ENCODE measurements around the gene ASB2.

Gene ASB2, protein sequence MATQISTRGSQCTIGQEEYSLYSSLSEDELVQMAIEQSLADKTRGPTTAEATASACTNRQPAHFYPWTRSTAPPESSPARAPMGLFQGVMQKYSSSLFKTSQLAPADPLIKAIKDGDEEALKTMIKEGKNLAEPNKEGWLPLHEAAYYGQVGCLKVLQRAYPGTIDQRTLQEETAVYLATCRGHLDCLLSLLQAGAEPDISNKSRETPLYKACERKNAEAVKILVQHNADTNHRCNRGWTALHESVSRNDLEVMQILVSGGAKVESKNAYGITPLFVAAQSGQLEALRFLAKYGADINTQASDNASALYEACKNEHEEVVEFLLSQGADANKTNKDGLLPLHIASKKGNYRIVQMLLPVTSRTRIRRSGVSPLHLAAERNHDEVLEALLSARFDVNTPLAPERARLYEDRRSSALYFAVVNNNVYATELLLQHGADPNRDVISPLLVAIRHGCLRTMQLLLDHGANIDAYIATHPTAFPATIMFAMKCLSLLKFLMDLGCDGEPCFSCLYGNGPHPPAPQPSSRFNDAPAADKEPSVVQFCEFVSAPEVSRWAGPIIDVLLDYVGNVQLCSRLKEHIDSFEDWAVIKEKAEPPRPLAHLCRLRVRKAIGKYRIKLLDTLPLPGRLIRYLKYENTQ

DNA sequence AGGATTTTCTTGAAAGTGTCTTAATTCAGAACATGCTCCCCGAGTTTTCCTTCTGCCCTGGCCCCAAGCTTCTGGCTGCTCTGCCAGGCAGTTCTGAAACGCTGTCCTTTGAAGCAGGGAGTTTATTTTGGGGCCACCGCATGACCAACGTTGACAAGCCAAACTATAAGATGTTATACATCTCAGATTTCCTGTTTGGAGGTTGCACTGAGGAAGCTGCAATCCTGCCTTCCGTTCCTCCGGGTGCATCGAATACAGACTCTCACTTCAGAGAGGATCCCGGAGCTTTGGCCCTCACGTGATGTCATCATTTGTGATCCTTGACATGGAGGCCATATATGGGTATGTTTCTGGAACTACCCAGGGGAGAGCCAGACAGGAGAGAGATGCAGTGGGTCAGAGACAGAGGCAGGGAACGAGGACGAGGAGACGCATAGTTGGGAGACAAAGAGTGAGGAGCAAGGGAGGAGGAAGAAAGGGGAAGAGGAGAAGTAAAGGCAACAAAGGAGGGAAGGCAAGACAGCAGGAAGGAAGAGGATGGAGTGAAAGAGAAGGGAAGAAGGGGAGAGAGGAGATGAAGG, at the start of gene ASB2:
Gene ASB2, minus strand, starts transcription at position 94 of the 581 bp plus-strand sequence. CDS start 12,031 bp downstream, outside the sequence.
- DNase-seq = peak; percentile 33

DNA sequence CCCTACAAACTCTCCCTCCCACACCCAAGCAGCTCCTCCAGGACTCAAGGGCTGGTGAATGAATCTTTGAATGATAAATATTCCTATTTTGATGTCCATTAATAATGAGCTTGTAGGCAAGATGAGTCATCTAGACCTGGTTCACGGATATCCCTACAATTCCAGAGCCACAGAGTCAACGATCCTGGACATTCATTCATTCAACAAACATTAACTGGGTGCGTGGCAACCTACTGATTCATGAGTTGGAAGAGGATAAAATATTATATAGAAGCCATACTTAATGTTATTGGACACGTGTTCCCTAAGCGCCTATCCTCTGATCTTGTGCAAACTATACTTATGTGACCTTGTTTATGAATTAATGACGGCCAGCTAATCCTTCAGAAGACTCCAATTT, 49.4 kb upstream of the ASB2 start:
- DNase-seq = no peak

DNA sequence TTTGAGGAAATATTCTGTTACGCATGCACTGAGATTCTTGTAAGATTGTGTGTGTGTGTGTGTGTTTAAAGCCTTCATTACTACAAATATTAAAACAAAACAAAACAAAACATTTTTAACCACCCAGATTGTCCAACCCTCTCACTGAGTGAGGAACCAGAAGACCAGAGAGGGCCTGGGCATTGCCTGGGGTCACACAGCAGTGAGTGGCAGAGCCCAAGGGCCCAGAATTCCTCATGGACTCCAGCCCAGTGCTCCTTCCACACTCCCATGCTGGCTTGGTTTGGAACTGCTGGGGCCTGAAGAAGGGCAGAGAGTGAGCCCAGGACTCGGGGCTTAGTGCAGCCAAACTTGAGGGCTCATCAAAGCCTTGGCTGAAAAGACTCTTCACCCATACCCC, 48.2 kb upstream of the ASB2 start:
- DNase-seq = no peak

DNA sequence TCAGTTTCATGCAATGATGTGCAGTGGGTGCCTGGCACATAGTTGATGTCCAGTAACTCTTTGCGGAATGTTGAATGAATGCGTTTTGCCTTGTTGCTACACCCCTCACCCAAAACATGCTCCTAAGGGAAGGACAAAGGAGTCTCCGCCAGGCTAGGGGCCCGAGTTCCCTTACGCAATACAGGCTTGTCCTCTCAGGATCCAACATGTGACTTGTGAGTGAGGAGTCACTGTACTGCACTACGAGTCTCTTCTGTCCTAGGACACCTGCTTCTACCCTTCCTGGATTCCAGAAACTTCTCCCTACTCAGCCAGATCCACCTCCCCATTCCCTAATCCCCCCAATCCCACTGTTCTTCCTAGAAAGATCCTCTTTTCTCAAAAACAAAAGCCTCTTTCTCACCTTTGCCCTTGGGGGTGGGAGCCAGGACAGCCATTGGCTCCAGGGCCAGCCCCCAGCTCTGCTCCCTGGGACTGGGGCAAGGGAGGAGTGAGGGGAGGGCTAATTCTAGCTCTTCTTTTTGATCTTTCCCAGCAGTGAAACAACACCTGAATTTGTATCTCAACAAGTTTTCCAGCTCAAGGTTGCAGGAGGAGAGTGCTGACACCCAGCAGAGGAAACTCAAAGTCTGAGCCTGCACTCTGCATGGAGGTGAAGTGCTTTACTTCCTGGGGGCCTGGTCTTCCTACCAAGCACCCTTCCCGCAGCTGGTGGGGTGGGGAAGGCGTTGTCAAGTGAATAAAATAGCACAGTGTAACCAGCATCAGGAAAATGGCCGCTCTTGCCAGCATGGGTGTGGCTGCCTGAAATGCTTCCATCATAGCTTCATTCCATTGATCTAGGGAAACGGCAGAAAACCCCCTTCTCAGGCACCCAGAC, 46.4 kb upstream of the ASB2 start:
- DNase-seq = no peak

DNA sequence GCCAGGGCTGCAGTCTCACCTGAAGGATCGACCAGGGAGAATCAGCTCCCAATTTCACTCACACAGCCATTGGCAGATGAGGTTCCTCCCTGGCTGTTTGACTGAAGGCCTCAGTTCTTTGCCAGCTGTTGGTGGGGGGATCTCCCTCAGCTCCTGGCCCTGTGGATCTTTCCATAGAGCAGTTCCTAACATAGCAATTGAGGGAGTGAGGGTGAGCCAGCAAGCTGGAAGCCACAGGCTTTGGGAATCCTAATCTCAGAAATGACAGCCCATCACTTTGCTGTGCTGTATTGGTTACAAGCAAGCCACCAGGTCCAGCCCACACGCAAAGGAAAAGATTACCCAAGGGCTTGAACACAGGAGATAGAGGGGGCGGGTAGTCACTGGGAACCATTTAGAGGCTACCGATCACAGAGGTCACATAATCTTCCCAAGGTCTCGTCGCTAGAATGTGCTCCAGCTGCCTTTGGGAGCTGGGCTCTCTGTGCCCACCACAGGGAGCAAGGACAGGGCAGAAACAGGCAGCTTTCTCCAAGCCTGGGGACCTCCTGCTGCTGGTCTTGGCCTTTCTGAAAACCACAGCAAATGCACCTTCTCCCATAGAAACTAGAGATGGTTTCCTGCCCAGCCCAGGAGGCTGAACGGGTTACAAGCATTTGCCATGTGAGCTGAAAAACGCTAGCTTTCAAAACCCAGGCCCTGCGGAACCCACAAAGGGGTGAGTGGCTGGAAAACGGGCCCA, 45.2 kb upstream of the ASB2 start:
- DNase-seq = no peak

DNA sequence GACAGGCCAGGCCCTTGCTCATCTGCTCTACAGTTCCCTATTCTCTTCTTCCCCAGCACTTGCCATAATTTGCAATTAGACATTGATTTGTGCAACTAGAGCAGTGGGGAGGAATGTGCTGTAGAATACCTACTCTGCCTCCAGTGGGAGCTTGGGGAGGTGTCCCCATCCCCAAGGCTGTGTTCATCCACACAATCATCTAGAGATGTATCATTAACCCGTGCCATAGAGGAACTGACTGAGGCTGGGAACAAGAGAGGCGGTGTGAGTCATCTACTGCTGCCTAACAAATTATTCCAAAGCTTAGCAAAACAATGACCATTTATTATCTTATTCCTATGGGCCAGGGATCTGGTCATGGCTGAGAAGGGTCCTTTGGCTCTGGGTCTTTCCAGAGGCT, 44.6 kb upstream of the ASB2 start:
- DNase-seq = peak; percentile 20

DNA sequence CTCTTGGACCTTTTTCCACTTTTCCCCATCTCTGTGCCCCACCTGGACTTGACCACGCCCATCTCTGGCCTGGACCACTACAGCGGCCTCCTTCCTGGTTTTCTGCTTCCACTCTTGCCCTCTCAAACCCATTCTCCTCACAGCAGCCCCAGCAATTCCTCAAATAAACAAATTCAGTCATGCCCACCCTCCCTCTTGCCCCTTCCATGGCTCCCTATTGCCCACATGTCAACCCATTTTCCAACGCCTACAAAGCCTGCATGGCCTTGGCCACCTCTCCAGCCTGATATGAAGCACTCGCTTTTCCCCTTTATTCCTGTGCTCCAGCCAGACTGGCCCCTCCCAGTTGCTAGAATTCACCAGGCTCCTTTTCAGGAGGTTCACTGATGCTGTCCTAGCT, 43.9 kb upstream of the ASB2 start:
- no peak for DNase-seq

DNA sequence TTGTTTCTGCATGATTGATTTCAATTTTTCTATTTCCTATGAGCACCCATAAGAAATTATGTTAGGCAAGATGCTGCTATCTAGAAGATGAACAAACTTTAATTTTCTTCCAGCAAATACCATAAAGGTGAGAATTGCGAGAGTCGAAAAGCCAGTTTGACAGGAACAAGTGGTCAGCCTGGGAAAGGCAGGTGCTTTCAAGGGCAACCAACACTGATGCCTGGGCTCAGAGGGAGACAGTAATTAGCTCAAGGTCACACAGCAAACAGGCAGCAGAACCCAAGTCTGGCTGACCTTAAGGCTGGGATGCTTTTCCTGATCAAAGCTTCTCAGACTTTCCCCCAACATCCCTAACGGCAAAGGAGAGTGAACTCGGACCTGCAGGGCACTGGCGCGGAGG, 43.0 kb upstream of the ASB2 start:
- no peak for DNase-seq

DNA sequence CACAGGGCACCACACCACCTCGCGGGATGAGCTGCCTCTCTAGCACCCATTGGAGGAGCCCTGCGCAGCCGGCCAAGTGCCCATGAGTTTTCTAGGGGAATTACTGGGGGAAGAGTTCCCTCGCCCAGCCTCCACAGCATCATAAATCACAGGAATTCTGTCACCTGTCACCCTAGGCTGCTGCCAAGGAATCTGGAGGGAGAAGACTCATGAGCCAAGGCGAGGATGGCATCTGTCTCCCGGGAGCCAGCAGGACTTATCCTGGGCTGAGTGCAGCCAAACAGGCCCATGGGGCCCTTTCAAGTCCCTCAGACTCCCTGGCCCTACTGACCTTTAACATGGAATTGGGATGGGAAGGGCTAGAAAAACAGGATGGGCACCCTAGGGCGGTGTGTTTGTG, 41.9 kb upstream of the ASB2 start:
- DNase-seq = no peak

DNA sequence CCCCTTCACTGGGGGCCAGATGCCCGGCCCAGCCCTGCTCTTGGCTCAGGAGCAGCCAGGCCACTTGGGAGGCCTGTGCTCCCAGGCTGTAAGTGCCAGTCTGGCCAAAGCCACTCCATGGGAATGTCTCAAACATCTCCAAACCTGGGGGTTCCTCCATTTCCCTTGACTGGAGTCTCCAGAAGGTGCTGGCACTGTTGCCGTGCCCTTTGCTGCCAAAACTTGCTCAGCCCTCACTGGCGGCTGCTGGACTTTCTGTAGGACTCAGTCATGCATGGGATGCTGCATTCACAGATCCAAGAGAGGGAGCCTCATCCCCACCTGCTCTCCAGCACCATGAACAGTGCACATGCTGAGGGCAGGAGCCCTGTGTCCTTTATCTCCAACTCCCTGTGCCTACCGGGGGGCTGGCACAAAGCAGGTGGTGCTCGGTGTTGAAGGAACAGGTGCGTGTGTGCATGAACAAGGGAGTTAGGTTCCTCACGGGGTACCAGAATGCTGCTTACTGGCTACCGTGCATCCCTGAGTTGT, 40.1 kb upstream of the ASB2 start:
- no peak for DNase-seq

DNA sequence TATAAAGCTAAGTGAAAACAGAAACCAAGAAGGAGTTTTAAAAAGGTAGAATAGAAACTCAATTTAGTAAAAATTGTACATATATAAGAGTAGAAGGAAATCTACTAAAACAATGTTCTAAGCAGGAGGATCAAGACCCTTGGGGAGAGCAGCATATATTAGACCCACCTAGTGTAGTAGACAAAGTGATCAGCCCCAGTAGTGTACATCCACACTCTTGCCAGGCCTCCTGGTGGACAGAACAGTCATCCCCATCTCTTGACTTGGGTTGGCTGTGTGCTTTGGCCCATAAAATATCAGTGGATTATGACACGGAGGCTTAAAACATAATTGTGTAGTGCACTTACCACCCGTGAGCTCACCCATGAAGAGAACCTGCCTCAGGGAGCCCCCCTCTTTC, 38.9 kb upstream of the ASB2 start:
- no peak for DNase-seq

DNA sequence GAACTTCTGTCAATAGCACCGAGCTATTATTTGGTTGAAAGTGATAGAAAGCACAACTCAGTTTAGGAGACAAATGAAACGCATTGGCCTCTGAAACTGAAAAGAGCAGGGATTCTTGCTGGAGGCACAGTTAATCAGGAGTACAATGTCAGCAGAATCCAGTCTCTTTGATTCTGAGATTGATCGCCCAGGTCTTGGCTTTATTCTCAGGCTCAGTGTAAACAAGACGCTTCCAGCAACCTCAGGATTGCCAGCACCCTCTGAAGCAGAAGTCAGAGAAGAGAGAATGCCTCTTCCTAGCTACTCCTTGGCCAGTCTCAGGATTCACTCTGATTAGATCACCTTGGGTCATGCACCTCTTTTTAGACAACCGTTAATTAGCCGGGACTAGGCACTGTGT, 38.0 kb upstream of the ASB2 start:
- no peak for DNase-seq

DNA sequence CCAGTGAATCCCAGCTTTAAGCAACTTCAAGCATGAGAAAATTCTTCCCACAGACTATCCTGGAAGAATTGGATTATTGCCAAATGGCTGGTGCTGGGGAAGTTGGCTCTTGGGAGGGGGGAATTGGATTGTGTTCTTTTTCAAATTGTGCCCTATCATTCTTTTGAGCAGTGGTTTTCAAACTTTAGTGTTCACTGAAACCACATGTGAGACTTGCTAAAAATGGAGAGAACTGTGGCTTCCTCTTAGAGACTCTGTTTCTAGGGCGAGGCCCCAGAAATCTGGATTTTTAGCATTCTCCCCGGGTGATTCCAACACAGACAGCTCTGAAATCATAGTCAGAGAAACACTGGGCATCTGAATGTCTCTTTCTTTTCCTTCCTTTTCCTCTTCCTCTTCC, 35.4 kb upstream of the ASB2 start:
- peak; percentile 26 for DNase-seq

DNA sequence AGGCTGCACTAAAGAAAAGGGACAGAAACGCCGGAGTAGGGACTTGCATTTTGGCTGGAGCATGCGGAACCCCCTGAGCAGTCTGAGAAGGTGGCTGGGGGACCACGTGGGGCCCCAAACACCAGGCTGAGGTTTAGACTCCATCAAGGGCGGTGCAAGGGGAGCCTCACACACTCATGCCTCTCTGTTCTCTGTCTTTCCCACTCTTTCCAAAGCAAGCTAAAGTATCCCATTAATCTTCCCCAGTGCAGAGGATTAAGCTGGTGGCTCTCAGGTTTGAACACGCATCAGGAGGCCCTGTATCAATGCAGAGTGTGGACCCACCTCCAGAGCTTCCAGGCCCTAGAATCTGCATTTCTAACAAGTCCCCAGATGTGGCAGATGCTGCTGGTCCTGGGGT, 34.3 kb upstream of the ASB2 start:
- DNase-seq = no peak

DNA sequence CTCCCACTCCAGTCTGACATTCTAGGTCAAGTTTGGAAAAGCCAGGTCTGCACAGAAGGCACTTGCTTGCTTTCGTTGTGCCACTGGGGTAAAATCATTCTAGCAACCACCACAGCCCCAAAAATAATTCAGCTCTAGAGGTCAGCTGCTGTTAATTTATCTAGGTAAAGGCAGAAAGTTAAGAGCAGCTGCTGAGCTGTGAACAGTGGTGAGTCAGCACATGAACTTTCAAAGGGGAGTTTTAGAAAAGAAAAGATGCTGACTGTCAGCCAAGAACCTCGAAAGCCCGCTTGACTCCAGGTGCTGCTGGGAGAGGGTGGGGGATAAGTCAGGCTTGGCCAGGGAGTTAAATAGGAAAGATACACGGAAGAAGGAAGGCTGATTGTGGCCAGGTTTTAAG, 33.4 kb upstream of the ASB2 start:
- DNase-seq = peak; percentile 40

DNA sequence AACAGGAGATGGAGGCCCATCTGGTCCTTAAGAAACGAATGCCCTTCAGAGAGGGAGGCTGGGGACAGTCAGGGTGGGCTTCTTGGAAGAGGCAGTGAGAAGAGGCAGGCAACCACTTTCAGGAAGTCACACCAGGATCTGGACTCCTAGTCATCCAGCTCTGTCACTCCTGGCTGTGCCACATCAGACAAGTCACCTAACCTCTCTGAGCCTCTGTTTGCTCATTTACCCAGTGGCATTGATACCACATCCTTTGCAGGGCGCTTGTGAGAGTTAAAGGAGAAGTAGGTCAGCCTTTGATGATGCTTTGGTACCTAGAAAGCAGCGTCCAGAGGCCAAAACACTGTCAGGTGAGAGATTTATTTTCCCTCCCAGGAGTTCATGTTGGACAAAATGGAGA, 31.9 kb upstream of the ASB2 start:
- DNase-seq = no peak

DNA sequence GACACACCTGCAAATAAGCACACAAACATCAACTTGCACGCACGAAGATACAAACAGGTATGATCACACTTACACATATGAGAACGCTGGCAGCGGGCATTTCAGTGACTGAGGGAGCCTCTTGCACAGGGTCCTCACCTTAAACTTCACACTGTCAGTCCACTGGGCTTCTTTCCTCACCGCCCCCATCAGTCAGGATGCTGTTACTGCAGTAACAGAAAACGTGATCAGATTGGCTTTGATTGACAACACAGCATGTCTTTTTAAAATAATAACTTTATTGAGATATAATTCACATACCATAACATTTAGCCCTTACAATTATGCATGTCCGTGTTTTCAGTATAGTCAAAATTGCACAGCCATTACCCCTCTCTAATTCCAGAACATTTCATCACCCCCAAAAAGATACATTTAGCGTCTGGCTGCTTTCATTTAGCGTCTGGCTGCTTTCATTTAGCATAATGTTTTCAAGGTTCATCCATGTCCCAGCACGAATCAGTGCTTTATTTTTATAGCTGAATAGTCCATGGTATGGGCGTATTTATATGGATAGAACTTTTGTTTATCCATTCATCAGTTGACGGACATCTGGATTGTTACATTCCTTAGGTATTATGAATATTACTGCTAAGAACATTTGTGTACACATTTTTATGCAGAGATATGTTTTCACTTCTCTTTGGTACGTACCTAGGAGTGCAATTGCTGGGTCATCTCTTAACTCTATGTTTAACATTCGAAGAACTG, 29.1 kb upstream of the ASB2 start:
- DNase-seq = no peak

DNA sequence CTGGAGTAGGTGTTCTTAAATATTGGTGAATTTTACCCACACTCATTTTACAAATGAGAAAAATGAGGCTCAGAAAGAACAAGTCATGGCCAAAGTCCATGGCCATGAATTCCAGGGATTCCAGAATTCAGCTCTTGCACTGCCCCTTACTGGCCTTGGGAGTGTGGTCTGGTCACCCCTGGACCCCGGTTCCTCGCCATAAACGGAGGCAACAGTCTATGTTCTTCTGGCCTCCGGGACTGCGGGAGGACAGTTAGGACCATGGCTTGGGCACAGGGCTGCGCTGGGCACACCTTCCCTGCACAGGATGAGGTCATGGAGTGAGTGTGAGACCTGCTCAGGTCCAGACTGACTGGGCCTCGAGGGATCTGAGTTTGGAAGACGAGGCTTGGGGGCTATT, 27.6 kb upstream of the ASB2 start:
- no peak for DNase-seq

DNA sequence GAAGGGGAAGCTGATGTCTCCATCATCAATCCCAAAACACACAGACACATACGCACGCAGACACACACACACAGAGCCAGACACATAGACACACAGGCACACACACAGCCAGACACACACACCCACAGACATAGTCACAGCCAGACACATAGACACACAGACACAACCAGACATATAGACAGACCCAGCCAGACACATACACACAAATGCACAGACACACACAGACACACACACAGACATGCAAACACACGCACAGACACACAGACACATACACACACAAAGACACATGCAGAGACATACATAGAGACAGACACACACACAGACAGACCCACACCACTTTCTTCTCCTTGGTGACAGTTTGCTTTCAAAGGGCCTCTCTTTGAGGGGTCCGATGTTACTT, 27.0 kb upstream of the ASB2 start:
- DNase-seq = no peak

DNA sequence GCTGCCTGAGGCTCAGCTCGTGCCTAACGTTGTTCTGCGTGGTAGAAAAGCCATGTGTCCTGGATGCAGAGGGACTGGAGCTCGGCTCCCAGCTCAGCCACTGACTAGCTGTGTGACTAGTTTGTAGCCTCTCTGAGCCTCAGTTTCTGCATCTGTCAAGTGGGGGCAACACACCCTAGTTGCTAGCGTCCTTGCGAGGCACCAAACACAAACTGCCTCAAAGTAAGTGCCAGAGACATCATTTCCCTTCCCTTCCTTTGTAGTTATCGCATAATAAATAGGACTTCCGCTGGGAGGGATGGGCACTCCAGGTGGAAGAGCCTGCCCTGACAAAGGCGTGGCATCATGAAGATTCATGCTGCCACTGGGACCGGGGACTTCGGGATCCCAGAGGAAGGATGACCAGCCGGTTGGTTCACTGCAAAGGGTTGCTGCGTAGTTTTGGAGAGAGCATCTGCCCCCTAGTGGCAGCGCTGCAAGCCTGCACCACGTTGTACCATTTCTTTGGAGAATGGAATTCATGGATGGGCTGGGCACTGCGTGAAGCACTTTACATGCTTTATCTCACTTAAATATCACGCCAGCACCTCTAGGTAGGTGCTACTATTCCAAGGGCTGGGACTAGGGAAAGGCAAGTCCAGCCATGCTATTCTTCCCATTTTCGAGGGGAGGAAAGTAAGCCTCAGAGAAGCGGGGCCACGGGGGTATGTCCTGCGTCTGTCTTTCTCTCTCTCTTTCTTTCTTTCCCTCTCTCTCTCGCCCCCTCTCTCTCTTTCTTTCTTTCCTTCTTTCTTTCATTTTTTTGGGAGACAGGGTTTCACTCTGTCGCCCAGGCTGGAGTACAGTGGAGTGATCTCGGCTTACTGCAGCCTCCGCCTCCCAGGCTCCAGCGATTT, 25.4 kb upstream of the ASB2 start:
- DNase-seq = peak; percentile 58

DNA sequence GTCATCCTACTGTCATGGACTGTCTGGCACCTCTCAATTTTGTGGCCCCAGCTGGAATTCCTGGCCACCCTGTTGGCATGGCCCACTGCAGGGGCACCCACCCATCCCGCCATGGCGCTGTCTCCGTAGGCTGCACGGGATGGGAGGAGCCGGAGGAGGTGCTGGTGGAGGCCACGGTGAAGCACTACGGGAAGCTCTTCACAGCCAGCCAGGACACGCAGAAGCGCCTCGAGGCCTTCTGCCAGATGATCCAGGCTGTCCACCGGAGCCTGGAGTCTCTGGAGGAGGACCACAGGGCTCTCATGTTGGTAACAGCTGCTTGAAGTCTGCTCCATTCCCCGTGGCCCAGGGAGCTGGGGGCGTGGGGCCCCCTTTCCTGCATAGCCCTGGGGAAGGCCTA, 24.6 kb upstream of the ASB2 start:
- no peak for DNase-seq
